Fibroblast of mammary gland (primary cell): ENCODE data around the gene RGS6.

Experiments used
- DNase-seq: peaks from one replicate; pipeline ENCODE4 v3.0.0-alpha.2; 2010; ENCODE audit warnings: low read depth
- H3K4me3 ChIP-seq: 2 replicates; pipeline ENCODE4 v1.5.1; 2011; ENCODE audit warnings: low read depth, mild to moderate bottlenecking, low read length, moderate library complexity; ENCODE audit not compliant: control insufficient read depth
- TF ChIP-seq, protein P1 (sequence below): conservative IDR thresholded peaks from 2 replicates; pipeline ENCODE4 v1.5.1; 2011; ENCODE audit warnings: low read depth, low read length, inconsistent platforms; ENCODE audit not compliant: control insufficient read depth, insufficient read depth

RGS6 gene

DNA sequence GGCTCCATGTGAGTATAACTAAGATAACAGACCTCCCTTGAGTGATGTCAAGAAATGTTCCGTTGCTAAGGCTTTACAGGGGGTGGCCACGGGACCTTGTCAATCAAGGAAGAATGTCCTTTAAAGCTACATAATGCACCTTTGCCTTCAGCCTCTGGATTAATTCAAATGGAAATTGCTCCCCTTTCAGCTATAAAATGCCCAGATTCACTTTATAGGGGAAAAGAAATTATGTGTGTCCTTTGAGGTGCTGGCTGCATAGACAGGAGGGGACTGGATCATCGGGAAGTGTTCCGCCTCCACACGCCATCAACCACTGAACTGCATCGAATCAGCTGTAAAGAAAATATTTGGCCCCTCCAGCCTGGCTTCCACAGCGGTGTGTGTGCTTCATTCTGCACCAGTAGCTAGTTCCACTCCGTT is 546.3 kb downstream of the RGS6 start:
- no peak for DNase-seq

DNA sequence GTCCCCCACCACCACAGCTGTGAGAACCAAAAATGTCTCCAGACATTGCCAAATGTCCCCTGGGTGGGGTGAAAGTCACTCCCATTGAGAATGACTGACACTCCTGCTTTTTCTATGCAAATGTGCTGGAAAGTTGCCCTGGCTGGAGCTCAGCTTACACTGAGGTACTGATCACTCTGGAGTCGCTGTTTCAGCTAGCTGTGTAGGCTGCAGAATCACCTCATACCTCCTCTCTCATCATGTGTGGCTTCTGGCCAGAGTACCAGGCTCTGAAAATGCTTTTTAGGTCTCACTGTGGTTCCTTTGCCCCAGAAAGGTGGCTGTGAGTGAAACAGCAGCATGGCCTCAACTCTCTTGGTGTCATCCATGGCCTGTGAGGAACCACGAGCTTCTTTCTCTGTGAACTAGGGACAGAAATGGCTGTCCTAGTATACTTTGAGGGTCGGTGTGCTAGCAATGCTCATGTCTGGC is 547.3 kb downstream of the RGS6 start:
- TF ChIP-seq, protein P1, sequence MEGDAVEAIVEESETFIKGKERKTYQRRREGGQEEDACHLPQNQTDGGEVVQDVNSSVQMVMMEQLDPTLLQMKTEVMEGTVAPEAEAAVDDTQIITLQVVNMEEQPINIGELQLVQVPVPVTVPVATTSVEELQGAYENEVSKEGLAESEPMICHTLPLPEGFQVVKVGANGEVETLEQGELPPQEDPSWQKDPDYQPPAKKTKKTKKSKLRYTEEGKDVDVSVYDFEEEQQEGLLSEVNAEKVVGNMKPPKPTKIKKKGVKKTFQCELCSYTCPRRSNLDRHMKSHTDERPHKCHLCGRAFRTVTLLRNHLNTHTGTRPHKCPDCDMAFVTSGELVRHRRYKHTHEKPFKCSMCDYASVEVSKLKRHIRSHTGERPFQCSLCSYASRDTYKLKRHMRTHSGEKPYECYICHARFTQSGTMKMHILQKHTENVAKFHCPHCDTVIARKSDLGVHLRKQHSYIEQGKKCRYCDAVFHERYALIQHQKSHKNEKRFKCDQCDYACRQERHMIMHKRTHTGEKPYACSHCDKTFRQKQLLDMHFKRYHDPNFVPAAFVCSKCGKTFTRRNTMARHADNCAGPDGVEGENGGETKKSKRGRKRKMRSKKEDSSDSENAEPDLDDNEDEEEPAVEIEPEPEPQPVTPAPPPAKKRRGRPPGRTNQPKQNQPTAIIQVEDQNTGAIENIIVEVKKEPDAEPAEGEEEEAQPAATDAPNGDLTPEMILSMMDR: no peak
- DNase-seq: no peak
- no peak overlapping the region for H3K4me3 ChIP-seq

More for the DNA sequence above, 546.3 kb downstream of the RGS6 start:
- no peak overlapping the region for H3K4me3 ChIP-seq
- TF ChIP-seq, protein P1: no peak

GRCh38 chr14:72480464-72481243 is 548.4 kb downstream of the RGS6 start:
- TF ChIP-seq, protein P1: no peak
- no peak overlapping the region for H3K4me3 ChIP-seq
- no peak for DNase-seq

- TF ChIP-seq, protein P1: no peak
- H3K4me3 ChIP-seq: no peak overlapping the region
- no peak for DNase-seq
These were observed 551.1 kb downstream of the RGS6 start for GRCh38 chr14:72483311-72483710.

GRCh38 chr14:72485695-72486094 is 553.5 kb downstream of the RGS6 start:
- H3K4me3 ChIP-seq: no peak overlapping the region
- DNase-seq: no peak
- TF ChIP-seq, protein P1: no peak

- TF ChIP-seq, protein P1: no peak
- DNase-seq: no peak
These were observed 556.3 kb downstream of the RGS6 start for GRCh38 chr14:72488514-72488913.

GRCh38 chr14:72492196-72492595 is 560.0 kb downstream of the RGS6 start:
- TF ChIP-seq, protein P1: no peak
- H3K4me3 ChIP-seq: no peak overlapping the region
- DNase-seq: no peak

More at GRCh38 chr14:72488514-72488913, 556.3 kb downstream of the RGS6 start:
- H3K4me3 ChIP-seq: no peak overlapping the region
